HG02884 (cell line): ENCODE results near the gene ZMIZ1.

ENCODE experiments used
- ATAC-seq: cut with Tn5 transposase; IDR thresholded peaks from one replicate; pipeline ENCODE4 v1.9.1; 2021; ENCODE audit warnings: mild to moderate bottlenecking, moderate library complexity; ENCODE audit not compliant: unreplicated experiment

ZMIZ1 gene

DNA sequence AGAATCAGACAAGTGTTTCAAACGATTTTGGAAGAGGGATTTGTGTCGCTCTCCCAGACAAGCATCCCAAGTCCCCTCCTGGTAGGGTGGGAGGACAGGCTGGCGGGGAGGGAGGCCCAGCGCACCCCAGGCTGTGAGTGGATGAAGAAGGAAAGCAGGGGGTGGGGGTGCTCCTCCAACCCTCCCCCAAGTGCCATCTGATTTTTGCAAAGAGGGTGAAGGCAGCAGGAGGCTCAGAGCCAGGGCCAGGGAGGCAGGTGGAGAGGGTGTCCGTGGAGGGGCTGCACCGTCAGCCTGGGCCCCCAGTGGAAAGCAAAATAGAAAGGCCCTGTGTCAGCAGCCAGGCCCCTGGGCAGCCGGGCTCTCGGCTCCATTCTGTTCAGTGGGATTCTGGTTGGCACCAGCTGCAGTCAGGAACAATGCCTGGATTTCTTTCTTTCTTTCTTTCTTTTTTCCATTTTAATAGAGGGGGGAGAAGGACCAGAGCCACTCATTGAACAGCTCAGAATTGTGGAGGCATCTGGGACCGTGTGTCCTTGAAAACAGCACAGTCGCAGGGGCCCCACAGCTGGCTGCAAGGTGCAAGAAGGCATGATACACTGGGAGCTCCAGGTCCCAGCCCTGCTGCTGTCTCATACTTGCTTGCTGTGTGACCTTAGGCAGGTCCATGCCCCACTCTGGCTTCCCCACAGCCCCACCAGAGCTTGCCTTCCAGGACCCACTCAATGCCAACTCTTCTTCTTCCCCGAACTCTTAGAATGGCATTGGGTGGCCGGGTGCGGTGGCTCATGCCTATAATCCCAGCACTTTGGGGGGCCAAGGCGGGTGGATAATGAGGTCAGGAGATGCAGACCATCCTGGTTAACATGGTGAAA, 7.1 kb upstream of the ZMIZ1 start:
- no peak for ATAC-seq

DNA sequence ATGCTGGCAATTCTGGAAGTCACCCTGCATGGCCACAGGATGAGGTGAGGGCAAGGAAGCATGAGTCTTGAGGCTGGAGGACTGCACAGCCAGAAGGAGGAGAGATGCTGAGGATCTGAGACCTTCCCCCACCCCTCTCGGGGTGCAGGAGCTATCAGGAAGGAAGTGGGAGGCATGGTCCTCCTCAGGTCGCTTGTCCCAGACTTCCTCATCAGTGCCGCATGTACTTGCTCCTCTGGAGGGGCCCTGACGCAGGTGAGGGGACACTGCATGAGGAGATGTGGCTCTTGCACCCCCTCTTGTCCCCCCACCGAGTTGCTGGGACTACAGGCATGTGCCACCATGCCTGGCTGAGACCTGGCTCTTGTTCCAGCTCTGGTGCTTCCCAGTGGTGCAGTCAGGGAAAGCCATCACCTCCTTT, 5.7 kb upstream of the ZMIZ1 start:
- no peak for ATAC-seq

DNA sequence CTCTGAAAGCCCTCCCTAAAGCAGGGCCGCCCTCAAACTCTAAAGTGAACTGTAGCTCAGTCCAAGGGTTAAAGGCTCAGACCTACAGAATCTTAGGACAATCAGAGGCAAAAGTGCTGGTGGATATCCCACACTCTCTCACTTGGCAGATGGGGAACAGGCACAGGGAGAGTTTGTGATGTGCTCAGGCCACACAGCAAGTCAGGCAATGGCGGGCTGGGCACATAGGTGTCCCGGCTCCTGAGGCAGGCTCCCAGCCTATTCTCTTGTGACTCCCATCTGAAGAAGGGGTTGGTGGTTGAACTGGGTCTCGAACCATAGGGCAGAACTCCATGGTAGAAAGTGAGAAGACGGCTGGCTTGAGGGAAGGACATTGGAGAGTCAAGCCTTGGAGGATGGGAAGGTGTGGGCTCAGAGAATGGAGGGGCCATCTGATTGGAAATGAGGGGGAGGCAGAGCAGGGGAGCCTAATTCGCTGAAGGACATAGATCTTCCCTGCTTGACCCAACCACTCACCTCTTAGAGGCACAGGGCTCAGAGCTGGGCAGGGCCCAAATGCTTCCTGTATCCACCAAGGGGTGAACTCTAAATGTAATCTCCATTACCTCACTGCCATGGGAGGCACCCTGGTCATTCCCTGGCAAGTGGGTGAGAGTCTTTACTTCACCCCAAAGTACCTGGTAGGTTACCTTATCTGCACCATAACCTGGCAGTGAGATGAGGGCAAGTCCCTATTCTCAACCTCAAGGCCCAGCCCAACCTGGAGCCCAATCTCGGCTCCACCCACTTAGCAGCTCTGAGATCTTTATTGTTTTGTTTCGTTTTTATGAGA, 4.9 kb upstream of the ZMIZ1 start:
- no peak for ATAC-seq

DNA sequence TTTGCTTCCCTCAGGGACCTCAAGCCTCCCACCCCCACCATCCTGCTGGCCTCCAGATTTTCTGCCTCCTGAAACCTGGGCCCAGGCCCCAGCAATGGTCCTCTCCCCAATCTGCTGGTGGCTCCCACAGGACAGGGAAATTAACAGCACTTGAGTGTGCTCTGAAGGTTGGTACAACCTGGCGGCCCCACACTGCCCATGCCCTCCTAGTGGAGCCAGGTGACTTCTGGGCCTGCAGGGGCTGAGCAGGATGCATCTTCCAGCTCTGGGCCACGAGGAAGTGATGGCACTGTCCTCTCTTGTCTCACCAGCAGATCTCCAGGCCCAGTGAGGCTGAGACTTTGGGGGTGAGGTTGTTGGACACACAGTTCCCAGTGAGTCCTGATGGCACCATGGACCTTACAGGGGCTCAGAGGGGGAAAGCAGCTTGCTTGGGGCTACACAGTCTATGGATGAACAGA, 3.6 kb upstream of the ZMIZ1 start:
- no peak for ATAC-seq

DNA sequence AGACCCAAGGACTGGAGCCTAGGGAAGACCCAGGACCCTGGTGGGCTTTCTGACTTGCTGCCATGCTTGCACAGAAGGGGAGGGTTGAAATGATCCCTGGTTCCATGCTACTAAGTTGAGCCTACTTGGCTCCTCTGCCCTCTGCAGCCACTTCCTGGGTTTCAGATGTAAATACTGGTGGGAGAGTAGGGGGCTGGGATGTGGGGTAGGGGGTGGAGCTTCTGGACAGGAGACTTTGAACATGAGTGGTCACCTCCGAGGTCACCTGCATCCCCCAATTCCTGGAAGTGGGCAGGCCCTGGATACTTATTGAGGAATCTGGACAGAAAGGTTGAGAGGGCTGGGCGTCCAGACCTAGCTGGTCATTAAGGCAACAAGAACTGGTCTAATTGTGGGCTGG, 2.9 kb upstream of the ZMIZ1 start:
- no peak for ATAC-seq

DNA sequence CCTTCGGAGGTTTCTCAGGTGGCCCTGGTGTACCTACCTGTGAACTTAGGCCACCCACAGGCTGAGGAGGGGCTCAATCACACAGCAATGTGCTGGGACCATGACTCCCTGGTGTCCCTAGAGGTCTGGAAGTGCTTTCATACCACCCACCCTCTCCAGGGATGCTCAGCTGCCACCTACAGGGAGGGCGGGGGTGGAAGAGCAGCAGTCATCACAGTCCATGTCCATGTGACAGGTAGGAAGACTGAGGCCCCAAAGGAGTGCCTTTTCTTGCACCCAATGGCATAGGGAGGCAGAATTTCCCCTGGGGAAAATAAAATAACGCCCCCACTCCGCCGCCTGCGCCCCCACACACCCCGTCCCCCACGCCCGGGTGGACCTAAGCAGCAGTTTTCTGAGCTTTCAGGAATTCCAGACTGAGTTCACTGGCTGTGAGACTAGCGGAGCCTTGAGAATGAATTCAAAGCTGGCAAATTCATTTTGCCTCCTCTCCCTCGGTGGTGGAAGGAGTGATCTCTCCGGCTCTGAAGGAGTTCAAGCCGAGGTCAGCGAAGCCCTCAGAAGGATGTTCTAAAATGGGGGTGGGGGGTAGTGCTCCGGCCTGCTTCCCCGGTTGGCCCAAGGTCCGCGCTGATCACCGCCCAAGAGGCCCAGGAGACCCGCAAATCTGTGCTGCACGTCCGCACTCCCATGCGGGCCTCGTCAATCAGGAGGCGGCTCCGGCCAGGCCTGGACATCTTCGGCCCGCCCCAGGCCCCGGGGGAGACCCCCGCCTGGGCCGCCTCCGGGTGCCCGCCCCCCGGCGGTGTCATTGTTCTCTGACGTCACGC, 2.1 kb upstream of the ZMIZ1 start:
- no peak for ATAC-seq

DNA sequence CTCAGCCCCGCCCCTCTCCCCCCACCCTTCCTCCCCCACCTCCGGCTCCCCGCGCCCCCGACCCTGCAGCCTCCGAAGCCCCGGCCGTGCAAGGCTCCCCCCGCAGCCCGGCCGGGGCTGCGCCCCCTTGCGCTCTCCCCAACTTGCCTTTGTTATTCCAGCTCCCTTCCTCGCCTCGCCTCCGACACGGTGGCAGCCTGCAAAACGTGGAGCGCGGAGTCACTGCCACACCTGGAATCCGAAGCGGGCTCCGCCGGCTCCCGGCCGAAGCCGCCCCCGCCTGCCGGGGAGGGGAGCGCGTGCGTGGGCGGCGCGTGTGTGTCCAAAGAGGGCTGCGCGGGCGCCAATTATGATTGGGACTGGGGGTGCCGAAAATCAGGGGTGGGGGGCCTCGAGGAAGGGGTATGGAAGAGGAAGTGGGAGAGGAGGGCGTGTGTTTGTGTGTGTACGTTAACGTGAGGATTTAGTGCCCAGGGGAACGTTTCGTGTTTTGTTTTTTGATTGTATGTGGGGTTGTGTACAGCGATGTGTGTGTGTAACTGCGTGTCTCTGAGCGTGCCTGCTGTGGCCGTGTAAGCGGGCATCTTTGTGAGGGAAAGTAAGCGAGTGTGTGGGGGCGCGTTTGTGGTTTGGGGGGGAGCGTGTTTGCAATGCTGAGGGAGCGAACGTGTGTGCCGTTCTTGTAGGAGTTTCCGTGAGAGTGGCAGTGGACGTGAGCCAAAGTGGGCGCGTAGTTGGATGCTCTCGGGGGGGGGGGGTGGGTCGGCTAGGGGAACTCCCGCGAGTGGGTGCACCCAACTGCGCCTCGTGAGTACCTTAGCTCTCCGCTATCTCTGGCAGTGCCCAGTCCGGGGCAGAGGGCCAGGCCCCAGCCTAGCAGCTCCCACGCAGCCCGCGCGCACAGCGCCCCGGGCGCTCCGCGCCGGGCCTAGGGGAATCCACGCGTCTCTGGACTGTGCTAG, 1.2 kb upstream of the ZMIZ1 start:
- no peak for ATAC-seq

DNA sequence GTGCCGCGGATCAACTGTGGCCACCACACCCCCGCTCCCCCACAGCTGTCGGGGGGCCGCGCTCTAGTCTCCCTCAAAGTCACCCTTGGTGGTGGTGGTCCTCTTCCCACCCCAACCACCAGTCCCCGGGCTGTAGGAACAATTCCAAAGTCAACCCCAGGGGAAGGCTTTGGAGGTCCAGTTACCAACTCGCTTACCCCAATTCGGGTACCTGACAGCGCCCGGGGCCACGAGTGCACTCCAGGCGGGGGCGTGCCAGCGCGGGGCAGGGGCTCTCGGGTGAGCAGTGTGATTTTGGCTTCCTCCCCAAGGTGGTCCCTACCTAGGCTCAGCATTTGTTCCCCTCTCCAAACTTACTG, 584 bp upstream of the ZMIZ1 start:
- ATAC-seq, result no peak

DNA sequence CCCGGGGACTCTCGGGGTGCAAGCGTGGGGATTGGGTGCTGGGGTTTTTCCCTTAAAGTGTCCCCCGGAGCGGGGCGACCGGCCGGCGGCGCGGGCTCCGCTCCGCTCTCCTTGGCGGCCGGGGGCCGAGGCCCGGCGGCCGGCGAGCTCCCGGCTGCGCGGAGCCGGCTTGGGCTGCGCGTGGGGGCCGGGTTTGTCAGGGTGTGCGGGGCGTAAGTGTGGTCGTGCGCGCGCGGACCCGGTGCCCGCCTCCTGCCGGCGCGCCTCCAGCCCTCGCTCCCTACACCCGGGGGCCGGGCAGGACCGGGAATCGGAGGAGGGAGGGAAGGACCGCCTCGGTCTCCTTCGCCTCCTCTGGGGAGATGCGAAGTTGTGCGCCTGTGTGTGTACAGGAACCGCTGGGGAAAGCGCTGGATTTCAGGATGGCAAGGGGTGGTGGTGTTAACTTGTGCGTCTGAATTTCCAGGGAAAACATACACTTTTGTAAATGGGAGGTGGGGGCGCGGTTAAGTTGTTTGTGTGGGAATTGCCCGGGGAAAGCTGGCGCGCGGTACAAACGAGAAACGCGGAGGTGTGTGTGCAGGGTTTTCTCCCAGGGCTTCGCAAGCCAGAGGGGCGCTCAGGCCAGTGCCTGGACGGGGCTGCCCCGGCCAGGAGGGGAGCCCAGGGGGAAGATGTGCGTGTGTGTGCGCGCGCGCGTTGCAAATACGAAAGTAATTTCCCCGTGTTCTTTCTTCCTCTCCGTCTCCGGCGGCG, 737 bp downstream of the ZMIZ1 start:
- peak; percentile 20 for ATAC-seq

DNA sequence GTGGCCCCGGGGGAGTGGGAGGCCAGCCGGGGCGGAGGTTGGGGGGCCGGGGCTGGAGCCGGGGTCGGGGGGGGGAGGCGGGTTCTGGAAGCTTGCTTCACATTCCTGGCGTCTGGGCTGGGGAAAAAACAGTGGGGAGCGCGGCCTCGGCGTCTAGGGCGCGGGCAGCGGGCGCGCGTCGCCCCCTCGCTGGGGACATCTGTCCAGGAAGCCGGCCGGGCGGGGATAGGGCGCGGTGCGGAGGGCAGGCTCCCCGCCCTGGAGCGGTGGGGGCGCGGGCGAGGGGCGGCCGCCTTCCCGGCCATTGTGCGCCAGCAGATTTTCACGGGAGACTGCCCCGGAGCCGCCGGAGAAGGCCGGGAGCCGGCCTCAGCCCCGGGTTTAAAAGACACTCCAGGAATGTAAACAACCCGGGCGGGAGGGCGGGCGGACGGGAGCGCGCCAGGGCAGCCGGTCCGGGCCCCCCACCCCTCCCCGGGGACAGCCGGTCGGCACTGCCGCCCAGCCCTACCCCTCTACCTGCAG, 1.4 kb downstream of the ZMIZ1 start:
- ATAC-seq, result no peak

DNA sequence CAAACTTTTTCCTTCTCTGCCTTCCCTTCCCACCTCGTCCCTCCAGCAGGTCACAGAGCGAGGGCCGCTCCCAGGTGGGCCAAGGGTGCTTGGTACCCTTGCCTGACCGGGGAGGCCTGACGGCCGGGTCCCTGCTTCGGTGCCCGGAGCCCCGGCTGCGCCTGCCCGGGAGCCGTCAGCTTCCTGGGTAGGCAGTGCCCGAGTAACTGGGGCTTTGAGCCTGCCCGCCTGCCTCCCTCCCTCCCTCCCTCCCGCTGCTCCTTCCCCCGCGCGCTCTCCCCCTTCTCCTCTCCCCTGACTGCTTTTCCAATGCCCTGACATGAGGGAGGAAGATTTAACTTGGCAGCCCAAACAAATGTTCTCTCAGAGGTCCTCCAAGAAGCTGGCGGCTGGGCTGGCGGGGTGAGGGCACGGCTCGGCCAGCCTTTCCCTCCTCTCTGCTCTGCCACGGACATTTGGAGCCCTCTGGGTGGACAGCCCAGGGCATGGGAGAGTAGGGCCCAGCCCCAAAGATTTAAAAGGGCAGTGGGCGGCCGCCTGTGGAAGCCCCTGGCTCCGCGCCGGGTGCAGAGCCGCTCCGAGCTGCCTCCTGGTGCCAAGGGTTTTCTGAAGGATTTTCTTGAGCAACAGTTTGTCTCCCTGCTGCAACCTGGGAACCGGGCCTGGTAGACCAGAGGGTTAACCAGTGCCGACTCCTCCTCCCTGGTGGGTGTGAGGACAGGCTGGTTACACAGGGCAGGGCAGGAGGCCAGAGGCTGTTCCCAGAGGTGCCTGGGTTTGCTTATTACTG, 2.0 kb downstream of the ZMIZ1 start:
- ATAC-seq, result no peak

DNA sequence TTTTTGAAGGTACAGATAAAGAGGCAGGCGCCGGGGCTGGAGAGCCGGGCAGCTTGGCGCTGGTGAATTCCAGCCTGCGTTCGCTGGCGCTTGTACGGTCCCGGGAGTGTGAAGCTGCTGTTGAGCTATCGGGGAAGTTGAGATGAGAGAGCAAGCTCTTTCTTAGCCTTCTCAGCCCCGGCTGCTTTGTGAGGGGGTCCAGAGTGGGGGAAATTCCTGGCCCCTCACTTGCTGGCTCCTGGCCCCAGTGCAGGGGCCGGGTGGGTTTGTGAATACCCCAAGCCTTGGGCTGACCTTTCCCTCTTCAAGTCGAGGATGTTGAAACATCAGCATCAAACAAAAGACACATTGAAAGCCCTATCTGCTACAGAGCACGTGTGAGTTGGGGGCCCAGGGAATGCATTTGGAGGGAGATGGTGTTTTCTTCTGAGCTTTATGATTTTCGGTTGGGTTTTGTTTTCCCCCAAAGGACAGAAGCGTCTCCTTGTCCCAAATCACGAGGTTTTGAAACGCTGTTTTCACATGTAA, 2.7 kb downstream of the ZMIZ1 start:
- no peak for ATAC-seq

DNA sequence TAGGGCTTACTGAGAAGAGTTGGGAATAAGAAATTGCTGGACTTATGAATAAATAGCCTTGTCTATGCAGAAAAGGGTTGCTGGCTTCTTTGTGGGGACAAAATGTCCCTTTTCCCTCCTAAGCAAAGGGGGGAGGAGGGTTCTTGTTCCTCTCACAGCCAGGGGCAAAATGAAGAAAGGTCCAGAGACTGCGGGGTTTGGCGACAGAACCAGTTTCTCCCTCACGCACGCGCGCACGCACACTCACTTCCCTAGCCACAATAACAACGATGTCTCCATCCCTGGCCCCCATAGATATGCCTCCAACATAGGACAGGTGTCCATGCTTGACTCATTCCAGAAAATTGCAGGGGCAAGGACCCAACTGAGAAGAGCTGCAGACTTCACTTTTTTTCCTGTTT, 3.3 kb downstream of the ZMIZ1 start:
- ATAC-seq, result no peak

DNA sequence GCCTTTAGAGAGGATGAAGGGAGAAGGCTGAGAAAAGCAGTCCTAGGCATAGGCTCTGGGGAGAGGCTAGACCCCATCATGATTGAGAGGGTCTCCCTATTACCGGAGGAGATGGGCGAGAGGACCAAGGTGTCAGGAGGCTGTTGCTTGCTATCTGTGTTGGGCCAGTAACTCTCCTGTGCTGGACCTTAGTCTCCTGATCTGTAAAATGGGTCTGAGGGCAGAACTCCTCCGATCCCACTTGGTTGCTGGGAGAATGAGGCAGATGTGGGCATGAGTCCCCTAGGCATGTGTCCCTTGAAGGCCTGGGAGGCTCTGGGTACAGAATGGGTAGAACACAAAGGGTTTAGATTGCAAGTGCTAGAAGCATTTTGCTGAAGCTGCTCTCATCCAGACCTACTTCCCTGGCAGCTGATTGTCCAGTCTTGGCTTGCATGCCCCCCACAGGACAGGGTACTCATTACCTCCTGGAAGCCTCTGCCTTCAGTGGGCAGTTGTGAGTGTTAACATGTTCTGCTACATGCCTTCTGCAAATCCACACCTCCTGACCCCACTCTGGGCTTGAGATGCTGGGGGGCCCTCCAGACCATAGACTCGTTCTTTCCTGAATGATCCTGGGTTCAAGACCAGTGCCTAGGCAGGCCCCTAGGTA, 4.4 kb downstream of the ZMIZ1 start:
- no peak for ATAC-seq

DNA sequence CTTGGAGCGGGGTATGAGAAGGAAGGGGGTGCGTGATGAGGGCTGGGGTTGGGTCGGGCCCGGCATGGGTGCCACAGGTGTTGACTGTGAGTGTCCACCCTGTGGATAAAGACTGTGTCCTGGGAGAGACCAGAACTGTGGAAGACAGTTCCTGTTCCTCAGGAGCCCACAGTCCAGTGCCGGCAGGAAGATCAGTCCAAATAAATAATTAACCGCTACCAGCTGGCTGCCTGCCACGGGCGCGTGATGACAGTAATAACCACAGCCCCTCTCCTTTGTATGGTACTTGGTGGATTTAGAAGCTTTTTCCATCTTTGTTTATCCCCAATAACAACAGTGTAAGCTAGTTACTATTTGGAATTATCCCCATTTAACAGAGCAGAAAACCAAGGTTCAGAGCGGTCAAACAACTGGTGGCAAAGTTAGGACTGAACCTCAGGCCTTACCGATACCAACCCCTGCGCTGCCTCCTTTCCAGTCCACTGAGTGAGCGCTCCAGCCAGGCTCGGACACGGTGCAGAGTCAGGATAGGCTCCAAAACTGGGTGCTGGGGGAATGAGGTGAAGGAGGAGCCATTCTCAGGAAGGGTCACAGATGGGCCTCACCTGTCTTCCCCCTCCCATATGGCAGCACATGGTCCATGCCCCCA, 5.1 kb downstream of the ZMIZ1 start:
- ATAC-seq, result no peak

DNA sequence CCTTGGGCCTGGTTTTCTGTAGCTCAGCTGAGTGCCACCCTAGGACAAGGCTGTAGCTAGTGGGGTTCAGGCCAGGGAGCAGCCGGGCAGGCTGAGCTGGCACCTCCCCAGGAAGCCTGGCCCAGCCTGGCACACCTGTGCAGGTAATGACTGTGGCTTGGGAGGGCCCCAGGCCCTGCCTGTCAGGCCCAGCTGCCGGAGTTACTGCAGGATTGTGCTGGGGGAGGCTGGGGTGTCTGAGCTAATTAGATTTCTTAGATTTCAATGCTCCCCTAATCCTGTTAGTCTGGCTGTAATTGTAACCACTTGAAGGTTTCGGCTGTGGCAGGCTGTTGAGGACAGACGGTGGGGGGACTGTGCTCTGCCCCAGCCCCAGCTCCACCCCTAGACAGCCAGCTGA, 6.0 kb downstream of the ZMIZ1 start:
- no peak for ATAC-seq

DNA sequence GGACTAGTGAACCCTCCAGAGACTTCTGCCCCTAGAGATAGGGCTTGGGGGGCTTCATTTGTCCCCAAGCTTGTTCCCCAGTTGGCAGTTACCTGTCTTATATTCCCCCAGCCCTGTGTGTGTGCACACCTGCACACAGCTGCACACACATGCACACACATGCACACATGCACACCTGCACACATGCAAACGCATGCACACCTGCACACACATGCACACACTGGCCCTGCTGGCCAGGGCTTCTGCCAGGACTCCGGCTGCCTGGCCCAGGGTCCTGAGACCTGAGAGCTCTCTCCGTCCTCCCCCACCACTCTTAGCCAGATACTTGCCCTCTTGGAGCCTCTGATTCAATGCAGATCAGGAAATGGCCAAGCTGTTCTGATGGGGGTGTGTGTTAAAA, 6.7 kb downstream of the ZMIZ1 start:
- no peak for ATAC-seq
